OCI-LY1 (cell line): Measurements from ENCODE around the gene SIGLEC1.

Source experiments
- H2AFZ ChIP-seq: fragments of 200-600 bp; sonication (generic), shearing (Covaris generic); 2 replicates; pipeline ENCODE4 v1.6.0; 2014; ENCODE audit warnings: antibody characterized with exemption, mild to moderate bottlenecking, low read length
- H3F3A ChIP-seq: fragments of 200-600 bp; sonication (generic), shearing (Covaris generic); 2 replicates; pipeline ENCODE4 v1.6.0; 2014; ENCODE audit warnings: mild to moderate bottlenecking, antibody characterized with exemption, low read length, moderate library complexity; ENCODE audit not compliant: insufficient read depth
- H3K27ac ChIP-seq: fragments of 200-600 bp; sonication (generic); 2 replicates; pipeline ENCODE4 v1.5.1; 2014; ENCODE audit warnings: low read length, mixed run types, mild to moderate bottlenecking, low read depth; ENCODE audit not compliant: poor library complexity, severe bottlenecking
- H3K27me3 ChIP-seq: fragments of 200-600 bp; sonication (generic); 2 replicates; pipeline ENCODE4 v1.6.0; 2014; ENCODE audit warnings: antibody characterized with exemption, mild to moderate bottlenecking, low read length, moderate library complexity; ENCODE audit not compliant: insufficient read depth
- H3K36me3 ChIP-seq: fragments of 200-600 bp; sonication (generic); 2 replicates; pipeline ENCODE4 v1.6.1; 2014; ENCODE audit warnings: mild to moderate bottlenecking, antibody characterized with exemption, low read length, moderate library complexity, mixed read lengths; ENCODE audit not compliant: insufficient read depth
- H3K4me1 ChIP-seq: fragments of 200-600 bp; sonication (generic); 2 replicates; pipeline ENCODE4 v1.5.1; 2014; ENCODE audit warnings: mild to moderate bottlenecking, low read length, moderate library complexity; ENCODE audit not compliant: insufficient read depth, severe bottlenecking
- H3K4me2 ChIP-seq: fragments of 200-600 bp; sonication (generic), shearing (Covaris generic); 2 replicates; pipeline ENCODE4 v1.6.1; 2014; ENCODE audit warnings: low read length
- H3K4me3 ChIP-seq: fragments of 200-600 bp; sonication (generic); 2 replicates; pipeline ENCODE4 v1.5.1; 2014; ENCODE audit warnings: low read length, low read depth, mild to moderate bottlenecking, mixed read lengths; ENCODE audit not compliant: poor library complexity, severe bottlenecking
- H3K79me2 ChIP-seq: fragments of 200-600 bp; shearing (Covaris generic); 2 replicates; pipeline ENCODE4 v1.6.1; 2016; ENCODE audit warnings: mixed run types, low read length, mixed read lengths; ENCODE audit not compliant: insufficient read depth
- H3K9ac ChIP-seq: fragments of 200-600 bp; sonication (generic), shearing (Covaris generic); 2 replicates; pipeline ENCODE4 v1.6.1; 2014; ENCODE audit warnings: mild to moderate bottlenecking, low read length, mixed read lengths
- H3K9me2 ChIP-seq: fragments of 200-600 bp; sonication (generic), shearing (Covaris generic); 2 replicates; pipeline ENCODE4 v1.6.1; 2014; ENCODE audit warnings: low read depth, mild to moderate bottlenecking, low read length, mixed read lengths
- H3K9me3 ChIP-seq: fragments of 200-600 bp; shearing (Covaris generic); 2 replicates; pipeline ENCODE4 v1.6.1; 2014; ENCODE audit warnings: low read length, mixed read lengths
- H4K20me1 ChIP-seq: fragments of 200-600 bp; sonication (generic), shearing (Covaris generic); 2 replicates; pipeline ENCODE4 v1.6.0; 2016; ENCODE audit warnings: mild to moderate bottlenecking, low read length; ENCODE audit not compliant: insufficient read depth
- EZH2 ChIP-seq: fragments of 200-600 bp; sonication (generic), shearing (Covaris generic); IDR thresholded peaks from 2 replicates; pipeline ENCODE4 v1.8.0; 2017; ENCODE audit warnings: borderline replicate concordance, mixed run types, mild to moderate bottlenecking, antibody characterized with exemption, low read length, moderate library complexity, mixed read lengths
- TF ChIP-seq, protein P1 (sequence below): fragments of 200-600 bp; sonication (generic), shearing (Covaris generic); IDR thresholded peaks from 2 replicates; pipeline ENCODE4 v1.5.1; 2017; ENCODE audit warnings: mild to moderate bottlenecking, antibody characterized with exemption, low read length, moderate library complexity, mixed read lengths

The SIGLEC1 gene

DNA sequence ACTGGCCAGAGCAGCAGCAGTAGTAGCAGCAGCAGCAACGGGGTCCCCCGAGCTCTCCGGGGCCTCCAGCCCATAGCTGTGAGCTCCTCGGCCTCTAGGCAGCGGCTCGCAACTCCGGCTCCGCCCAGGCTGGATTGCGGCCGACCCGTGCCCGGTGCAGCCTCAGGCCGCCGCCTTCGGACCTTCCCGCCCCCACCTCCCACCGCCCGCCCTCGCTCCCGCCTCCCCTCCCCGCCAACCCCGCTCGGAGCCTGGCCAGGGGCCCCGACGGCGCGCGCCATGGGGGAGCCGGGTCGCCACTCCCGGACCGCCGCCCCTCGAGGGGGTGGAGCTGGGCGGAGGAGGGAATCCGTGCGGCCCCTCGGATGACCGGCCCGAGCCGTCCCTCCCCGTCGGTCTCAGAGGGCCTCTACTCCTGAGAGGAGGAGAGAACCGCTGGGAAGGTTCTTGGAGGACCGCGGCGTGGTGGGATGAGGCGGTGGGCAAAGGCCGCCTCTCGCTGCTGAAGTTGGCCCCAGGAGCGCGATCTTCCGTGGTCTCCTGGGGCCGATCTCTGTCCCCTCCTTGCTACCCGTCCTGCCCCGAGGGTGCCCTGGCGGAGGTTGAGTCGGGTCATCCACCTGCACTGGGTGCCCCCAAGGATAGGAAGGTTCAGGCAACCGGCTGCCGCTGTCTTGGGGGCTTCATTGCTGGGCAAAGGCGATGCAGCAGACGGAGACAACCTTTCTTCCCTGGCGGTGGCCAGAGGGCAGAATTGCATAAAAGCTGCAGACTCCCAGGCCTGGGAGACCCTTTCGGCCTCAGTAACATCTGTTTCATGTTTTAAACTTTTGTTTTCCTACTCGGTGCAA, 30.2 kb downstream of the SIGLEC1 start, which contains the start of gene ADAM33:
Gene ADAM33, minus strand, starts transcription at position 80 of the 851 bp plus-strand sequence. Its CDS starts 6 bp downstream, at position 74.
- no peaks in the 10 kb centered on the region for H3K9me3 ChIP-seq
- no peak within 1 kb of the TSS for H2AFZ ChIP-seq
- no peak within 1 kb of the TSS for H3K9ac ChIP-seq
- peaks cover 6% of the 10 kb centered on the region; the same call in 1 of the 2 replicates for H3K27me3 ChIP-seq
- no peaks in the 10 kb centered on the region for H4K20me1 ChIP-seq
- H3F3A ChIP-seq: no peaks in the 10 kb centered on the region
- H3K4me1 ChIP-seq: no peaks in the 10 kb centered on the region
- H3K79me2 ChIP-seq: no peaks in the 10 kb centered on the region
- H3K4me3 ChIP-seq: no peak within 1 kb of the TSS
- H3K9me2 ChIP-seq: no peaks in the 10 kb centered on the region
- no peaks in the 10 kb centered on the region for H3K36me3 ChIP-seq
- H3K27ac ChIP-seq: no peak within 1 kb of the TSS
- H3K4me2 ChIP-seq: no peak within 1 kb of the TSS
- TF ChIP-seq EZH2: no peak
- TF ChIP-seq, protein P1, sequence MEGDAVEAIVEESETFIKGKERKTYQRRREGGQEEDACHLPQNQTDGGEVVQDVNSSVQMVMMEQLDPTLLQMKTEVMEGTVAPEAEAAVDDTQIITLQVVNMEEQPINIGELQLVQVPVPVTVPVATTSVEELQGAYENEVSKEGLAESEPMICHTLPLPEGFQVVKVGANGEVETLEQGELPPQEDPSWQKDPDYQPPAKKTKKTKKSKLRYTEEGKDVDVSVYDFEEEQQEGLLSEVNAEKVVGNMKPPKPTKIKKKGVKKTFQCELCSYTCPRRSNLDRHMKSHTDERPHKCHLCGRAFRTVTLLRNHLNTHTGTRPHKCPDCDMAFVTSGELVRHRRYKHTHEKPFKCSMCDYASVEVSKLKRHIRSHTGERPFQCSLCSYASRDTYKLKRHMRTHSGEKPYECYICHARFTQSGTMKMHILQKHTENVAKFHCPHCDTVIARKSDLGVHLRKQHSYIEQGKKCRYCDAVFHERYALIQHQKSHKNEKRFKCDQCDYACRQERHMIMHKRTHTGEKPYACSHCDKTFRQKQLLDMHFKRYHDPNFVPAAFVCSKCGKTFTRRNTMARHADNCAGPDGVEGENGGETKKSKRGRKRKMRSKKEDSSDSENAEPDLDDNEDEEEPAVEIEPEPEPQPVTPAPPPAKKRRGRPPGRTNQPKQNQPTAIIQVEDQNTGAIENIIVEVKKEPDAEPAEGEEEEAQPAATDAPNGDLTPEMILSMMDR: no peak

DNA sequence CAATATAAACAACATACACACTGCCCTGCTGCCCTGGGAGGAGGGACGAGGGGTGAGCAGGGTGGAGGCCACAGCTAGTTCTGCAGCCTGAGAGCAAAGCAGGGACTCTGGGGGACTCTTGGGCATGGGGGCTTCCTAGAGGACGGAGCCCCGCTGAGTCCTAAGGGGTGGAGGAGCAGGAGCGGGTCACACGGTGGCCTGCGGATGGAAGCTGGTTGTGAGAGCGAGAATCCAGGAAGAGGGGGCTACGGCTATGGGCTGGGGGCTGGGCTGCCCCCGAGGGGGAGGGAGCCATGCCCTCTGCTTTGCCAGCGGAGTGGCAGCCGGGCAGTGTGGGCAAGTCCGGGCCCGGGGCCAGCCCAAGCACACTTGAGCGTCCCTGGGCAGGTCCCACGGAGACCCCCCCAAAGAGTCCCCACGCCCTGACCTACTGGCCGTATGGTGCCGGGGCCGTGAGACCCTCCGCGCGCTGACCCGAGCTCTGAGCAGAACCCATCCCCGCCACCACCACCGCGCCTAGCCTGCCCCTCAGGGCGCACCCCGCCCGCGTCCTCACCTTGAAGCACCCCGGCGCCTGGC, 31.0 kb downstream of the SIGLEC1 start:
- TF ChIP-seq, protein P1: no peak
- TF ChIP-seq EZH2: no peak
- Histone ChIP-seq H3F3A (no peaks in the 10 kb centered on the region), H3K9ac (no peak overlapping the region), H2AFZ (no peak overlapping the region), H3K79me2 (no peaks in the 10 kb centered on the region), H3K36me3 (no peaks in the 10 kb centered on the region), H3K4me1 (no peaks in the 10 kb centered on the region), H3K4me2 (no peak overlapping the region), H3K4me3 (no peak overlapping the region), H3K9me3 (no peaks in the 10 kb centered on the region), H3K27ac (no peak overlapping the region), H4K20me1 (no peaks in the 10 kb centered on the region), H3K27me3 (peaks cover 6% of the 10 kb centered on the region; the same call in 1 of the 2 replicates), H3K9me2 (no peaks in the 10 kb centered on the region)

DNA sequence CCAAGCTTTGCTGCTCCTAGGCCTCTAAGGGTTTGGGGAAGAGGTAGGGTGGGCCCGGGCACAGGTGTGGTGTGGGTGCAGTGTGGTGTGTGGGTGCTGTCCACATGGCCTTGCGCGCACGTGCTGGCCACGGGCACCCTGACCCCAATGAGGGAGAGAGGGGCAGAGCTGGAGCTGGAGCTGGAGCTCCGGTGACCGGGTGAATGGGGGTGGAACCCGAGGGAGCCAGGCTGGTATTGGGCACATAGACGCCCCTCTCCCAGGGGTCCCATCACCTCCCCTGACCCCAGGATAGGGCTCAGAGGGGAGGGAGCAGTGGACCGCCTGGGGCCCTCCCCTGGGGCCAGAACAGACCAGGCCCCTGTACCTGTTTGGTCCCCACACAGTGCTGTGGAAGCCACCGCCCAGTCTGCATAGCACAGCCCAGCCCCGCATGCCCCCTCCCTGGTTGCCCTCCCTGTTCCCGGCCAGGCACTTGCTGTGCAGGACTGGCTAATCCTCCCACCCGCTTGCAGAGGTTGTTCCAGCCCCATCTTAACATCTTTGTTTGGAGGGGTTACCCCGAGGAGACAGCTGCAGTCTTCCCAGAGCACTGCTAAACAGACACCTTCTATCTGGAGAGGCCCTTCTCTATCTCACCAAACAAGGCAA, 31.6 kb downstream of the SIGLEC1 start:
- no peak overlapping the region for H2AFZ ChIP-seq
- H3K9me3 ChIP-seq: no peaks in the 10 kb centered on the region
- H3K9me2 ChIP-seq: no peaks in the 10 kb centered on the region
- no peaks in the 10 kb centered on the region for H3K36me3 ChIP-seq
- no peak overlapping the region for H3K4me3 ChIP-seq
- no peak overlapping the region for H3K27ac ChIP-seq
- no peak overlapping the region for H3K9ac ChIP-seq
- no peaks in the 10 kb centered on the region for H4K20me1 ChIP-seq
- no peaks in the 10 kb centered on the region for H3F3A ChIP-seq
- no peak for TF ChIP-seq EZH2
- TF ChIP-seq, protein P1: no peak
- peaks cover 6% of the 10 kb centered on the region; the same call in 1 of the 2 replicates for H3K27me3 ChIP-seq
- no peaks in the 10 kb centered on the region for H3K4me1 ChIP-seq
- H3K4me2 ChIP-seq: no peak overlapping the region
- H3K79me2 ChIP-seq: no peaks in the 10 kb centered on the region
